Body of pancreas (tissue), 4 donors: Measurements from ENCODE around the gene PRR7.

Experiments
- CTCF ChIP-seq, 7 experiments: fragments of 450-650 bp in 4 of 7; fragments of 200-600 bp in 3 of 7; sonication (generic) in 3 of 7; IDR thresholded peaks; one replicate each; pipeline ENCODE4 v1.5.1; 2016 to 2019; ENCODE audit warnings: antibody characterized with exemption in 7 of 7
- POLR2A ChIP-seq, 3 donors: fragments of 450-650 bp; IDR thresholded peaks; one replicate each; pipeline ENCODE4 v1.6.1; 2016; ENCODE audit warnings: antibody characterized with exemption in 3 of 3, mild to moderate bottlenecking in 2 of 3

DNA sequence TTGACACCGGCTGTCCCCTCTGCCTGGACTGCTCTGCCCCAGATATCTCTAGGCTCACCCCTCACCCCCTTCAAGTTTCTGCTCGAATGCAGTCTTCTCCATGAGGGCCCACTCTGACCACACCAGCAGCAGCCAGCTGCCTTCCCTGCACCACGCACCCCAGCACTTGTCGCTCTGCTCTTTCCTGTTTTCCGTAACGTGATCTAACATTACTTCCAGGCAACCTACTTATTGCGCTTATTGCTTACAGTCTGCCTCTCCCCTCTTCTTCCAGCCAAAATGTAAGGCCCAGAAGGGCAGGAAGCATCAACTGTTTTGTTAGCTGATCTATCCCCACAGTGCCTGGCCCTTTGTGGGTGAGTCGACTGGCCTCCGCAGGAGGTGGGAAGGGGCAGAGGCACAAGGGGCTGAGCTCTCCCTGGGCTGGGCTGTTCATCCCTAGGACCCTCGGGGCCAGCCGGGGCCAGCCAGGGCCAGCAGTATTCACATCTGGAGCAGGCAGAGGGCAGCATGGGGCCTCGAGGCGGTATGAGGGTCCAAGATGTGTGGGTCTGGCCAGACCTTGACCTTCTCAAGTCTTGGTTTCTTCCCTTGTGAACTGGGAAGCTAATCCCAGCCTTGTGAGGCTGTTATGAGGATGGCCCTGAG is 38.4 kb downstream of the PRR7 start:
- TF ChIP-seq POLR2A (IDR thresholded peaks at IDR 0.05): no peak
- no peak for TF ChIP-seq CTCF (IDR thresholded peaks at IDR 0.05)
